HEK293T (cell line): Measurements from ENCODE around the gene TMEM273.

Experiments used
- CTBP1 ChIP-seq: fragments of 450-650 bp; IDR thresholded peaks from 2 replicates; pipeline ENCODE4 v1.6.1; 2016; ENCODE audit warnings: borderline replicate concordance
- ELF4 ChIP-seq: fragments of 450-650 bp; IDR thresholded peaks from 2 replicates; pipeline ENCODE4 v1.6.1; 2017; ENCODE audit warnings: antibody characterized with exemption
- FOXA1 ChIP-seq: fragments of 450-650 bp; IDR thresholded peaks from 2 replicates; pipeline ENCODE4 v1.6.1; 2016; ENCODE audit warnings: mild to moderate bottlenecking
- FOXM1 ChIP-seq: fragments of 450-650 bp; IDR thresholded peaks from 2 replicates; pipeline ENCODE4 v1.6.1; 2017; ENCODE audit warnings: mild to moderate bottlenecking, borderline replicate concordance
- LEF1 ChIP-seq: fragments of 450-650 bp; IDR thresholded peaks from 2 replicates; pipeline ENCODE4 v1.6.1; 2017; ENCODE audit warnings: mild to moderate bottlenecking, borderline replicate concordance
- NFRKB ChIP-seq: fragments of 450-650 bp; IDR thresholded peaks from 2 replicates; pipeline ENCODE4 v1.6.1; 2016; ENCODE audit warnings: mild to moderate bottlenecking, moderate library complexity
- SP1 ChIP-seq: fragments of 450-650 bp; IDR thresholded peaks from 2 replicates; pipeline ENCODE4 v1.6.1; 2017
- SUZ12 ChIP-seq: fragments of 450-650 bp; IDR thresholded peaks from 2 replicates; pipeline ENCODE4 v1.6.1; 2016; ENCODE audit warnings: mild to moderate bottlenecking
- TARDBP ChIP-seq: fragments of 450-650 bp; IDR thresholded peaks from 2 replicates; pipeline ENCODE4 v1.6.1; 2016

- TF ChIP-seq SUZ12 (no peak), TARDBP (no peak), SP1 (no peak), FOXM1 (no peak), NFRKB (no peak), FOXA1 (no peak), ELF4 (no peak), CTBP1 (no peak), LEF1 (no peak)
Measured at GRCh38 chr10:49177391-49178355, 10.5 kb downstream of the TMEM273 start.
